PC-3 (cell line): ENCODE results near the gene BICRAL. TPM values are rescaled to one million over a fixed set of nuclear protein-coding genes. Genes with fewer than 3 reads are reported as not detected.

Experiments
- ATAC-seq: fragments of 200-7000 bp; cut with Tn5 transposase; 2 replicates; pipeline ENCODE4 v1.9.1; 2020; ENCODE audit warnings: mild to moderate bottlenecking, moderate library complexity
- BruUV-seq: library from RNA; stranded (reverse); fragments of 400-500 nt; replicated peaks from 2 replicates; lab custom pipeline; 2021; lab: Mats Ljungman, UMichigan
- CTCF ChIA-PET: fragments of 300-600 bp; sonication (Branson Sonifier 250); formaldehyde crosslinking; loops from one replicate; lab custom pipeline; 2022; ENCODE audit warnings: antibody characterized with exemption; lab: Charles Lee
- POLR2A ChIA-PET: fragments of 300-600 bp; sonication (Branson Sonifier 250); formaldehyde crosslinking; loops from one replicate; lab custom pipeline; 2022; ENCODE audit warnings: antibody characterized with exemption; ENCODE audit not compliant: unreplicated experiment; lab: Charles Lee
- DNase-seq: peaks from one replicate; pipeline ENCODE4 v3.0.0-alpha.2; 2015
- H2AFZ ChIP-seq: fragments of 300-600 bp; sonication (generic); 2 replicates; pipeline ENCODE4 v1.6.0; 2016; ENCODE audit warnings: antibody characterized with exemption, low read length
- H3F3A ChIP-seq: fragments of 300-600 bp; sonication (generic); one replicate; pipeline ENCODE4 v1.6.0; 2017; ENCODE audit warnings: antibody characterized with exemption, low read length, control low read depth, mild to moderate bottlenecking; ENCODE audit not compliant: unreplicated experiment
- H3K27ac ChIP-seq: fragments of 300-600 bp; sonication (generic); 2 replicates; pipeline ENCODE4 v1.5.1; 2016; ENCODE audit warnings: mild to moderate bottlenecking, low read length
- H3K27me3 ChIP-seq: fragments of 300-600 bp; sonication (generic); 2 replicates; pipeline ENCODE4 v1.6.1; 2016; ENCODE audit warnings: low read length, mixed read lengths
- H3K36me3 ChIP-seq: fragments of 300-600 bp; sonication (generic); 2 replicates; pipeline ENCODE4 v1.6.1; 2016; ENCODE audit warnings: low read depth, mixed run types, low read length, mixed read lengths
- H3K4me1 ChIP-seq: fragments of 300-600 bp; sonication (generic); 2 replicates; pipeline ENCODE4 v1.5.1; 2016; ENCODE audit warnings: low read length; ENCODE audit not compliant: insufficient read depth
- H3K4me2 ChIP-seq: fragments of 300-600 bp; sonication (generic); 2 replicates; pipeline ENCODE4 v1.6.0; 2016; ENCODE audit warnings: low read length
- H3K4me3 ChIP-seq: fragments of 300-600 bp; sonication (generic); 2 replicates; pipeline ENCODE4 v1.5.1; 2016; ENCODE audit warnings: mild to moderate bottlenecking, low read length, mixed read lengths
- H3K79me2 ChIP-seq: fragments of 300-600 bp; sonication (generic); 2 replicates; pipeline ENCODE4 v1.6.1; 2017; ENCODE audit warnings: low read length, mixed read lengths
- H3K9ac ChIP-seq: fragments of 300-600 bp; sonication (generic); 2 replicates; pipeline ENCODE4 v1.6.0; 2016; ENCODE audit warnings: mild to moderate bottlenecking, low read length
- H3K9me2 ChIP-seq: fragments of 300-600 bp; sonication (generic); replicated peaks from 2 replicates; pipeline ENCODE4 v1.6.1; 2016; ENCODE audit warnings: mixed run types, low read length, mixed read lengths
- H3K9me3 ChIP-seq: fragments of 300-600 bp; sonication (generic); 2 replicates; pipeline ENCODE4 v1.6.1; 2016; ENCODE audit warnings: low read length, mixed read lengths
- H4K20me1 ChIP-seq: fragments of 300-600 bp; sonication (generic); 2 replicates; pipeline ENCODE4 v1.6.1; 2016; ENCODE audit warnings: low read length, mixed read lengths
- CTCF ChIP-seq: fragments of 300-600 bp; sonication (generic); conservative IDR thresholded peaks from 2 replicates; pipeline ENCODE4 v1.5.1; 2017; ENCODE audit warnings: antibody characterized with exemption, low read depth, mild to moderate bottlenecking, low read length
- EZH2 ChIP-seq: fragments of 300-600 bp; sonication (generic); IDR thresholded peaks from one replicate; pipeline ENCODE4 v1.6.1; 2017; ENCODE audit warnings: antibody characterized with exemption, mild to moderate bottlenecking, low read length; ENCODE audit not compliant: unreplicated experiment
- EZH2phosphoT487 ChIP-seq: fragments of 300-600 bp; sonication (generic); IDR thresholded peaks from 2 replicates; pipeline ENCODE4 v1.6.1; 2018; ENCODE audit warnings: mild to moderate bottlenecking, antibody characterized with exemption, low read length, borderline replicate concordance
- intact Hi-C: fragments of 100-400 bp; cut with micrococcal nuclease; formaldehyde crosslinking; loops from 2 replicates; pipeline ENCODE4 v1.9.0; 2023
- total RNA-seq: library from RNA; depleted of rRNA; stranded (reverse); fragments of >200 nt; gene quantifications from 2 replicates; pipeline ENCODE4 v1.2.3, GENCODE V29; 2014

Gene BICRAL
- total RNA-seq, 1 experiment from 2014 or later = 3.3 TPM

GRCh38 chr6:42788671-42789070, 6.8 kb downstream of the BICRAL start:
- CTCF ChIA-PET = no interaction called here
- BruUV-seq = no TSS peak
- Histone ChIP-seq H3K4me2 (no peak overlapping the region), H4K20me1 (no peaks in the 10 kb centered on the region), H3K36me3 (no peaks in the 10 kb centered on the region), H3K4me3 (no peak overlapping the region), H3K79me2 (peaks cover 39% of the 10 kb centered on the region), H3K9me2 (no peaks in the 10 kb centered on the region), H2AFZ (no peak overlapping the region), H3K4me1 (peaks cover 13% of the 10 kb centered on the region), H3K9ac (no peak overlapping the region), H3K27ac (no peak overlapping the region), H3F3A (no peaks in the 10 kb centered on the region), H3K9me3 (no peaks in the 10 kb centered on the region), H3K27me3 (no peaks in the 10 kb centered on the region)
- ATAC-seq (no peak), DNase-seq (no peak)
- POLR2A ChIA-PET = no interaction called here
- intact Hi-C loops = no loop called here
- no peak for TF ChIP-seq CTCF
- no peak for TF ChIP-seq EZH2
- TF ChIP-seq EZH2phosphoT487 = no peak

GRCh38 chr6:42790549-42791181, 8.8 kb downstream of the BICRAL start:
- no peaks in the 10 kb centered on the region for H3K27me3 ChIP-seq
- peaks cover 19% of the 10 kb centered on the region for H3K79me2 ChIP-seq
- H3K9me2 ChIP-seq = no peaks in the 10 kb centered on the region
- no peak overlapping the region for H3K4me2 ChIP-seq
- peaks cover 2% of the 10 kb centered on the region for H3F3A ChIP-seq
- no peak overlapping the region for H2AFZ ChIP-seq
- no peak overlapping the region for H3K4me3 ChIP-seq
- no peak overlapping the region for H3K9ac ChIP-seq
- ChIA-PET POLR2A (no interaction called here), CTCF (no interaction called here)
- no TSS peak for BruUV-seq
- H4K20me1 ChIP-seq = no peaks in the 10 kb centered on the region
- no peaks in the 10 kb centered on the region for H3K4me1 ChIP-seq
- ATAC-seq (no peak), DNase-seq (no peak)
- H3K27ac ChIP-seq = no peak overlapping the region
- H3K36me3 ChIP-seq = no peaks in the 10 kb centered on the region
- intact Hi-C loops = no loop called here
- H3K9me3 ChIP-seq = no peaks in the 10 kb centered on the region
- TF ChIP-seq EZH2phosphoT487 = no peak
- TF ChIP-seq EZH2 = no peak
- no peak for TF ChIP-seq CTCF

- Histone ChIP-seq H4K20me1 (no peaks in the 10 kb centered on the region), H3K9ac (no peak overlapping the region), H3K27ac (no peak overlapping the region), H3K36me3 (no peaks in the 10 kb centered on the region), H3F3A (peaks cover 4% of the 10 kb centered on the region), H3K4me1 (no peaks in the 10 kb centered on the region), H3K9me3 (no peaks in the 10 kb centered on the region), H2AFZ (no peak overlapping the region), H3K4me2 (no peak overlapping the region), H3K4me3 (no peak overlapping the region), H3K27me3 (no peaks in the 10 kb centered on the region), H3K9me2 (no peaks in the 10 kb centered on the region), H3K79me2 (peaks cover 8% of the 10 kb centered on the region)
- intact Hi-C loops = no loop called here
- no TSS peak for BruUV-seq
- ATAC-seq = peak; percentile 74
- CTCF ChIA-PET = no interaction called here
- POLR2A ChIA-PET = interaction anchor here (0.6 kb wide), 1 partner anchor 9 kb away, joined by 15 read pairs; no protein-coding TSS in a partner anchor
- TF ChIP-seq EZH2phosphoT487 = no peak
- TF ChIP-seq CTCF = no peak
- no peak for TF ChIP-seq EZH2
- peak; percentile 26 for DNase-seq
Observed at GRCh38 chr6:42791706-42792320, 10.0 kb downstream of the BICRAL start.
